Breast epithelium (tissue), 4 donors: ENCODE data around the gene RNF150. TPM values are rescaled to one million over a fixed set of nuclear protein-coding genes. Genes with fewer than 3 reads are reported as not detected.

Experiments used
- DNase-seq, 2 donors: peaks; one replicate each; pipeline ENCODE4 v3.0.0-alpha.2; 2019; ENCODE audit warnings: low spot score in 2 of 2
- H3K27ac ChIP-seq, 2 donors: fragments of 200-600 bp; sonication (generic) in 1 of 2; one replicate each; pipeline ENCODE4 v1.5.1; 2016 to 2019; ENCODE audit warnings: mild to moderate bottlenecking in 1 of 2
- H3K27me3 ChIP-seq, 2 donors: fragments of 200-600 bp; sonication (generic) in 1 of 2; one replicate each; pipeline versions ENCODE4 v1.5.1 to v1.6.0; 2017 to 2019; ENCODE audit warnings: control low read depth in 1 of 2, mild to moderate bottlenecking in 1 of 2
- H3K36me3 ChIP-seq: fragments of 200-600 bp; one replicate; pipeline ENCODE4 v1.5.1; 2019
- H3K4me1 ChIP-seq, 2 donors: fragments of 200-600 bp; sonication (generic); one replicate each; pipeline ENCODE4 v1.5.1; 2016 to 2019; ENCODE audit warnings: control low read depth in 1 of 2
- H3K4me3 ChIP-seq, 3 donors: fragments of 200-600 bp; sonication (generic); 1 replicate in 2 of 3; 2 replicates in 1 of 3; pipeline ENCODE4 v1.5.1; 2016 to 2019; ENCODE audit warnings: mild to moderate bottlenecking in 3 of 3, moderate library complexity in 2 of 3
- H3K9me3 ChIP-seq, 2 donors: fragments of 200-600 bp; sonication (generic) in 1 of 2; one replicate each; pipeline ENCODE4 v1.5.1; 2016 to 2019; ENCODE audit warnings: control low read depth in 1 of 2
- POLR2A ChIP-seq: fragments of 450-650 bp; IDR thresholded peaks from one replicate; pipeline ENCODE4 v1.6.1; 2016; ENCODE audit warnings: antibody characterized with exemption, mild to moderate bottlenecking, moderate library complexity
- POLR2AphosphoS5 ChIP-seq, 3 donors: sonication (generic); formaldehyde crosslinking; IDR thresholded peaks; one replicate each; pipeline ENCODE4 v1.6.1; 2017; ENCODE audit warnings: antibody characterized with exemption in 3 of 3
- intact Hi-C: fragments of 100-400 bp; cut with DNase I; formaldehyde crosslinking; loops from one replicate; pipeline ENCODE4 v1.15.1; 2023; ENCODE audit warnings: low total_unique reads
- total RNA-seq, 3 donors: library from RNA; depleted of rRNA; stranded (reverse); fragments of >200 nt; gene quantifications; one replicate each; pipeline ENCODE4 v1.1.0, GENCODE V29; 2016
- TF ChIP-seq, protein P1 (sequence below), 3 donors: fragments of 450-650 bp; IDR thresholded peaks; one replicate each; pipeline ENCODE4 v1.5.1; 2016 to 2017; ENCODE audit warnings: antibody characterized with exemption in 3 of 3, mild to moderate bottlenecking in 3 of 3, moderate library complexity in 3 of 3

The RNF150 gene
- total RNA-seq, 3 donors from 2014 or later: 5.6 to 19.7 (median 14.8) TPM

DNA sequence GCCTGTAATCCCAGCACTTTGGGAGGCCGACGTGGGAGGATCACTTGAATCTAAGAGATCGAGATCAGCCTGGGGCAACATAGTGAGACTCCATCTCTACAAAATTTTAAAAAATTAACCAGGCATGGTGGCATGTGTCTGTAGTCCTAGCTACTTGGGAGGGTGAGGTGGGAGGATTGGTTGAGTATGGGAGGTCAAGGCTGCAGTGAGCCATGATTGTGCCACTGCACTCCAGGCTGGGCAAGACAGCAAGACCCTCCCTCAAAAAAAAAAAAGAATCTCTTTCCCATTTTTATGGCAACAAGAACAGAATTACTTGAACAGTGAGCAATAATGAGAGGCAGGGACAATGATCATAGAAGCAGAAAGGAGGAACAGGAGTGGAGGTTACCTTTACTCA, 94.8 kb downstream of the RNF150 start:
- intact Hi-C loops: no loop called here
- no peaks in the 10 kb centered on the region for H3K36me3 ChIP-seq
- H3K4me1 ChIP-seq: no peaks in the 10 kb centered on the region
- no peak overlapping the region for H3K4me3 ChIP-seq
- H3K27ac ChIP-seq: no peak overlapping the region
- no peak for DNase-seq
- H3K27me3 ChIP-seq: no peaks in the 10 kb centered on the region
- H3K9me3 ChIP-seq: peaks cover 0 to 3% of the 10 kb centered on the region in 2 donors
- TF ChIP-seq POLR2AphosphoS5 (IDR thresholded peaks at IDR 0.05): no peak
- no peak for TF ChIP-seq POLR2A
- TF ChIP-seq, protein P1, sequence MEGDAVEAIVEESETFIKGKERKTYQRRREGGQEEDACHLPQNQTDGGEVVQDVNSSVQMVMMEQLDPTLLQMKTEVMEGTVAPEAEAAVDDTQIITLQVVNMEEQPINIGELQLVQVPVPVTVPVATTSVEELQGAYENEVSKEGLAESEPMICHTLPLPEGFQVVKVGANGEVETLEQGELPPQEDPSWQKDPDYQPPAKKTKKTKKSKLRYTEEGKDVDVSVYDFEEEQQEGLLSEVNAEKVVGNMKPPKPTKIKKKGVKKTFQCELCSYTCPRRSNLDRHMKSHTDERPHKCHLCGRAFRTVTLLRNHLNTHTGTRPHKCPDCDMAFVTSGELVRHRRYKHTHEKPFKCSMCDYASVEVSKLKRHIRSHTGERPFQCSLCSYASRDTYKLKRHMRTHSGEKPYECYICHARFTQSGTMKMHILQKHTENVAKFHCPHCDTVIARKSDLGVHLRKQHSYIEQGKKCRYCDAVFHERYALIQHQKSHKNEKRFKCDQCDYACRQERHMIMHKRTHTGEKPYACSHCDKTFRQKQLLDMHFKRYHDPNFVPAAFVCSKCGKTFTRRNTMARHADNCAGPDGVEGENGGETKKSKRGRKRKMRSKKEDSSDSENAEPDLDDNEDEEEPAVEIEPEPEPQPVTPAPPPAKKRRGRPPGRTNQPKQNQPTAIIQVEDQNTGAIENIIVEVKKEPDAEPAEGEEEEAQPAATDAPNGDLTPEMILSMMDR (IDR thresholded peaks at IDR 0.05): no peak

- H3K36me3 ChIP-seq: no peaks in the 10 kb centered on the region
- H3K27ac ChIP-seq: no peak overlapping the region
- no peak overlapping the region for H3K4me3 ChIP-seq
- intact Hi-C loops: no loop called here
- no peaks in the 10 kb centered on the region for H3K4me1 ChIP-seq
- DNase-seq: no peak
- H3K9me3 ChIP-seq: peaks cover 0 to 3% of the 10 kb centered on the region in 2 donors
- H3K27me3 ChIP-seq: no peaks in the 10 kb centered on the region
- TF ChIP-seq, protein P1 (IDR thresholded peaks at IDR 0.05): no peak
- TF ChIP-seq POLR2AphosphoS5 (IDR thresholded peaks at IDR 0.05) (no peak), POLR2A (no peak)
Measured at GRCh38 chr4:141037446-141037845, 95.8 kb downstream of the RNF150 start.

- Histone ChIP-seq H3K27ac (no peak overlapping the region), H3K4me3 (no peak overlapping the region), H3K4me1 (no peaks in the 10 kb centered on the region), H3K27me3 (no peaks in the 10 kb centered on the region), H3K9me3 (peaks cover 0 to 3% of the 10 kb centered on the region in 2 donors), H3K36me3 (no peaks in the 10 kb centered on the region)
- TF ChIP-seq, protein P1 (IDR thresholded peaks at IDR 0.05): no peak
- TF ChIP-seq POLR2AphosphoS5 (IDR thresholded peaks at IDR 0.05) (no peak), POLR2A (no peak)
- intact Hi-C loops: no loop called here
- DNase-seq: no peak
Measured at GRCh38 chr4:141036786-141037185, 96.5 kb downstream of the RNF150 start.

DNA sequence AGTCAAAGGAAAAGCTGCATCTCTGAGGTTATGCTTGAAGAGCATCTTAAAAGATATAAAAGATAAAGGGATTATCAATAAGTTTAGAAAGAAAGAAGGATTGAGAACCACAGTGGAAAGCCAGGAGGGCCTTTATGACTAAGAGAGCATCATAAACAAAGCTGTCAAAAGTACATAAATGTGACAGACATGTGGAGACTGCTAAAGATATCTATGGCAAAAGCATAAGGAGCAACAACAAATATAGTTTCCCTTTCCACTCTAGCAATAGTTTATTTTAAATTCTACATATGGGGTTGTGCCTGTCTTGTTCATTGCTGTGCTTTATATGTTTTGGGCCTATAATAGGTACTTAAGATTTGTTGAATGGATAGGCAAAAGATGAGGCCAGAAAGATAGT, 97.3 kb downstream of the RNF150 start:
- H3K4me1 ChIP-seq: no peaks in the 10 kb centered on the region
- H3K4me3 ChIP-seq: no peak overlapping the region
- intact Hi-C loops: no loop called here
- H3K27ac ChIP-seq: no peak overlapping the region
- no peaks in the 10 kb centered on the region for H3K27me3 ChIP-seq
- TF ChIP-seq POLR2AphosphoS5 (IDR thresholded peaks at IDR 0.05): no peak
- TF ChIP-seq, protein P1 (IDR thresholded peaks at IDR 0.05): no peak
- no peak for TF ChIP-seq POLR2A
- DNase-seq: no peak
- H3K9me3 ChIP-seq: peaks cover 0 to 3% of the 10 kb centered on the region in 2 donors
- H3K36me3 ChIP-seq: no peaks in the 10 kb centered on the region

DNA sequence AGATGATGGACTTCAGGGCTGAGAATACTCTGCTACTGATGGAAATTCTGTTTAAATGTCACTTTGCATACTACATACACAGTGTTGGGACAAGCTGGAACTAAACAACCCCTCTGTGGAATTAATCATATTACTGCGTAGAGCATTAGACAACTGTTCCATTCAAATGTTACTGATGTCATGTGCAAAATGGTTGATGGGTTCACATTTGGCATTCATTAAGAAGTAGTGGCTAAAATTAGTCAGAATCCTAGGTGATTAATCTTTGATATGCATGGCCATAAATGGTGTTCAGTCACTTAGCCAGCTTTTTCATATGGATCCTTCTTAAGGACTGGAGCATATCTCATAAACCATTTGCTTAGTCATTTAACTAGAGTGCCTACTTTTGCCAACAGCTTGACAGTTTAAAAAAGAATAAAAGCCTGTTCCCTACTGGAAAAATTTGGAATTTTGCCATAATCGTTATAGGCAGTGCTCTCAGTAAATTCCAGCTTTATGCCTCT, 105.2 kb downstream of the RNF150 start:
- Histone ChIP-seq H3K4me3 (no peak overlapping the region), H3K27ac (no peak overlapping the region), H3K4me1 (no peaks in the 10 kb centered on the region), H3K9me3 (no peaks in the 10 kb centered on the region), H3K36me3 (no peaks in the 10 kb centered on the region), H3K27me3 (no peaks in the 10 kb centered on the region)
- intact Hi-C loops: no loop called here
- DNase-seq: no peak
- no peak for TF ChIP-seq POLR2AphosphoS5 (IDR thresholded peaks at IDR 0.05)
- TF ChIP-seq, protein P1 (IDR thresholded peaks at IDR 0.05): no peak
- TF ChIP-seq POLR2A: no peak
